GM23338 (cell line): ENCODE results near the gene SUSD4. TPM values are rescaled to one million over a fixed set of nuclear protein-coding genes. Genes with fewer than 3 reads are reported as not detected.

Source experiments
- ATAC-seq: fragments of 200-7000 bp; cut with Tn5 transposase; 3 replicates; pipeline ENCODE4 v1.9.1; 2020
- DNase-seq: peaks from one replicate; pipeline ENCODE4 v3.0.0-alpha.2; 2015; ENCODE audit warnings: low spot score
- H2AFZ ChIP-seq: fragments of 200-600 bp; sonication (generic); 2 replicates; pipeline ENCODE4 v1.8.0; 2016; ENCODE audit warnings: antibody characterized with exemption, mild to moderate bottlenecking, moderate library complexity
- H3F3A ChIP-seq: fragments of 200-600 bp; sonication (generic); replicated peaks from 2 replicates; pipeline ENCODE4 v1.8.0; 2017; ENCODE audit warnings: antibody characterized with exemption, mixed run types, low read depth
- H3K27ac ChIP-seq: fragments of 200-600 bp; sonication (generic); 2 replicates; pipeline ENCODE4 v1.6.1; 2016; ENCODE audit warnings: low read depth
- H3K27me3 ChIP-seq: fragments of 200-600 bp; sonication (generic); 2 replicates; pipeline ENCODE4 v1.8.0; 2016; ENCODE audit warnings: mild to moderate bottlenecking, mixed run types, moderate library complexity; ENCODE audit not compliant: insufficient read depth
- H3K36me3 ChIP-seq: fragments of 200-600 bp; sonication (generic); 2 replicates; pipeline ENCODE4 v1.8.0; 2016; ENCODE audit warnings: mild to moderate bottlenecking; ENCODE audit not compliant: insufficient read depth
- H3K4me1 ChIP-seq: fragments of 200-600 bp; sonication (generic); 2 replicates; pipeline ENCODE4 v1.8.0; 2016; ENCODE audit warnings: mild to moderate bottlenecking, moderate library complexity; ENCODE audit not compliant: insufficient read depth
- H3K4me2 ChIP-seq: fragments of 200-600 bp; sonication (generic); 2 replicates; pipeline ENCODE4 v1.7.1; 2017; ENCODE audit warnings: mixed run types
- H3K4me3 ChIP-seq: fragments of 200-600 bp; sonication (generic); 2 replicates; pipeline ENCODE4 v1.6.1; 2016; ENCODE audit warnings: mixed run types
- H3K79me2 ChIP-seq: fragments of 200-600 bp; sonication (generic); replicated peaks from 2 replicates; pipeline ENCODE4 v1.8.0; 2017; ENCODE audit warnings: mild to moderate bottlenecking; ENCODE audit not compliant: insufficient read depth
- H3K9me2 ChIP-seq: fragments of 200-600 bp; sonication (generic); 2 replicates; pipeline ENCODE4 v1.8.0; 2017; ENCODE audit not compliant: insufficient read depth
- H4K20me1 ChIP-seq: fragments of 200-600 bp; sonication (generic); replicated peaks from 2 replicates; pipeline ENCODE4 v1.8.0; 2017; ENCODE audit warnings: mild to moderate bottlenecking; ENCODE audit not compliant: insufficient read depth
- H3K27ac Mint-ChIP-seq: 2 replicates; pipeline ENCODE4 v1.8.0; 2020; ENCODE audit warnings: inconsistent platforms, mild to moderate bottlenecking, moderate library complexity, mixed read lengths
- H3K27me3 Mint-ChIP-seq: 3 replicates; pipeline ENCODE4 v1.8.0; 2022; ENCODE audit warnings: low read depth, mild to moderate bottlenecking, moderate library complexity, mixed read lengths, inconsistent platforms; ENCODE audit not compliant: insufficient read depth, poor library complexity
- H3K36me3 Mint-ChIP-seq: 3 replicates; pipeline ENCODE4 v1.8.0; 2021; ENCODE audit warnings: low read depth, mild to moderate bottlenecking, inconsistent platforms, moderate library complexity, mixed read lengths
- H3K4me1 Mint-ChIP-seq: 3 replicates; pipeline ENCODE4 v1.8.0; 2020; ENCODE audit warnings: mild to moderate bottlenecking, inconsistent platforms, mixed read lengths
- H3K4me3 Mint-ChIP-seq: 3 replicates; pipeline ENCODE4 v1.8.0; 2021; ENCODE audit warnings: moderate library complexity, mild to moderate bottlenecking, inconsistent platforms, mixed read lengths
- H3K9me3 Mint-ChIP-seq: 3 replicates; pipeline ENCODE4 v1.8.0; 2020; ENCODE audit warnings: moderate library complexity, mild to moderate bottlenecking, inconsistent platforms, mixed read lengths
- CREB1 ChIP-seq: fragments of 250-450 bp; sonication (Bioruptor Pico); IDR thresholded peaks from 2 replicates; pipeline ENCODE4 v1.5.0; 2020; ENCODE audit warnings: low read depth, mild to moderate bottlenecking, moderate library complexity
- EZH2 ChIP-seq: fragments of 200-600 bp; sonication (generic); IDR thresholded peaks from one replicate; pipeline ENCODE4 v1.8.0; 2017; ENCODE audit warnings: antibody characterized with exemption, mild to moderate bottlenecking, low read depth; ENCODE audit not compliant: unreplicated experiment
- EZH2phosphoT487 ChIP-seq: fragments of 200-600 bp; sonication (generic); IDR thresholded peaks from one replicate; pipeline ENCODE4 v1.8.1; 2018; ENCODE audit warnings: antibody characterized with exemption; ENCODE audit not compliant: unreplicated experiment
- NANOG ChIP-seq: IDR thresholded peaks from 2 replicates; pipeline ENCODE4 v1.6.1; 2016; ENCODE audit warnings: antibody characterized with exemption, borderline replicate concordance
- POLR2AphosphoS5 ChIP-seq: IDR thresholded peaks from 2 replicates; pipeline ENCODE4 v1.6.1; 2016; ENCODE audit warnings: antibody characterized with exemption, low read depth
- REST ChIP-seq: IDR thresholded peaks from one replicate; pipeline ENCODE4 v1.6.1; 2018; ENCODE audit warnings: antibody characterized with exemption; ENCODE audit not compliant: unreplicated experiment
- STAT1 ChIP-seq: IDR thresholded peaks from one replicate; pipeline ENCODE4 v1.6.1; 2016; ENCODE audit warnings: antibody characterized with exemption; ENCODE audit not compliant: unreplicated experiment
- ZNF114 ChIP-seq: fragments of 250-450 bp; sonication (Bioruptor Pico); IDR thresholded peaks from 2 replicates; pipeline ENCODE4 v1.5.0; 2020; ENCODE audit warnings: mild to moderate bottlenecking, moderate library complexity
- ZNF462 ChIP-seq: fragments of 250-450 bp; sonication (Bioruptor Pico); IDR thresholded peaks from 2 replicates; pipeline ENCODE4 v1.5.0; 2020; ENCODE audit warnings: mild to moderate bottlenecking, moderate library complexity
- polyA plus RNA-seq: library from polyadenylated mRNA; unstranded; fragments of >200 nt; fragmentation: Nextera tagmentation; extraction: Ambion mirVana; gene quantifications from 2 replicates; pipeline ENCODE4 v1.2.1, GENCODE V29; 2016
- total RNA-seq: library from RNA; depleted of rRNA; stranded (reverse); fragments of >200 nt; shearing (Covaris generic); gene quantifications from 2 replicates; pipeline ENCODE4 v1.2.3, GENCODE V29; 2014

The SUSD4 gene
- total and polyA plus RNA-seq, 2 experiments from 2014 or later, result 2.3 to 3.6 TPM

- H3K36me3 ChIP-seq, result no peaks in the 10 kb centered on the region
- DNase-seq (peak; percentile 62), ATAC-seq (peak; percentile 80)
- H3F3A ChIP-seq, result no peaks in the 10 kb centered on the region
- H3K9me3 Mint-ChIP-seq, result peaks cover 18% of the 10 kb centered on the region
- peak within 1 kb of the TSS; percentile 95 for H2AFZ ChIP-seq
- no peaks in the 10 kb centered on the region for H3K79me2 ChIP-seq
- no peak for TF ChIP-seq REST
- peaks cover 29% of the 10 kb centered on the region for H3K27me3 Mint-ChIP-seq
- no peaks in the 10 kb centered on the region for H4K20me1 ChIP-seq
- H3K4me3 Mint-ChIP-seq, result peak within 1 kb of the TSS; percentile 47; the same call in 2 of the 3 replicates
- peak within 1 kb of the TSS; percentile 60 for H3K4me3 ChIP-seq
- H3K4me1 Mint-ChIP-seq, result peaks cover 3% of the 10 kb centered on the region; the same call in 1 of the 3 replicates
- H3K36me3 Mint-ChIP-seq, result peaks cover 14% of the 10 kb centered on the region; the same call in 2 of the 3 replicates
- H3K4me2 ChIP-seq, result peak within 1 kb of the TSS; percentile 79
- H3K4me1 ChIP-seq, result no peaks in the 10 kb centered on the region
- no peaks in the 10 kb centered on the region for H3K9me2 ChIP-seq
- H3K27ac ChIP-seq, result no peak within 1 kb of the TSS
- no peak within 1 kb of the TSS for H3K27ac Mint-ChIP-seq
- peaks cover 44% of the 10 kb centered on the region for H3K27me3 ChIP-seq
Observed at GRCh38 chr1:223393275-223394214, 29.6 kb upstream of the SUSD4 start, which contains the start of gene CCDC185. TSS of gene CCDC185 (plus strand) at chr1:223393415. CDS start at chr1:223393476, 61 bp downstream.

GRCh38 chr1:223390618-223391017 is 26.6 kb upstream of the SUSD4 start:
- no peak overlapping the region for H3K27ac Mint-ChIP-seq
- H3K9me3 Mint-ChIP-seq, result peaks cover 18% of the 10 kb centered on the region
- peaks cover 14% of the 10 kb centered on the region; the same call in 2 of the 3 replicates for H3K36me3 Mint-ChIP-seq
- no peaks in the 10 kb centered on the region for H3K36me3 ChIP-seq
- DNase-seq (no peak), ATAC-seq (no peak)
- no peak overlapping the region for H3K4me2 ChIP-seq
- H3K4me1 ChIP-seq, result no peaks in the 10 kb centered on the region
- no peaks in the 10 kb centered on the region for H3K9me2 ChIP-seq
- no peaks in the 10 kb centered on the region for H4K20me1 ChIP-seq
- no peak overlapping the region for H3K27ac ChIP-seq
- no peak overlapping the region for H2AFZ ChIP-seq
- H3K4me1 Mint-ChIP-seq, result peaks cover 3% of the 10 kb centered on the region; the same call in 1 of the 3 replicates
- no peaks in the 10 kb centered on the region for H3K79me2 ChIP-seq
- H3K4me3 ChIP-seq, result no peak overlapping the region
- no peak overlapping the region for H3K4me3 Mint-ChIP-seq
- H3K27me3 ChIP-seq, result peaks cover 44% of the 10 kb centered on the region
- H3F3A ChIP-seq, result no peaks in the 10 kb centered on the region
- H3K27me3 Mint-ChIP-seq, result peaks cover 29% of the 10 kb centered on the region
- TF ChIP-seq NANOG (no peak), ZNF462 (CRISPR knock-in tag) (no peak), CREB1 (CRISPR knock-in tag) (no peak), EZH2 (no peak), EZH2phosphoT487 (no peak), STAT1 (no peak), POLR2AphosphoS5 (no peak), ZNF114 (CRISPR knock-in tag) (no peak)
